ENCODE results near the gene CSNK1D. TPM values are rescaled to one million over a fixed set of nuclear protein-coding genes. Genes with fewer than 3 reads are reported as not detected.

The CSNK1D gene
- polyA plus RNA-seq, 3 donors from 2014 or later = 48.9 to 130 (median 55.9) TPM

- Mint-ChIP-seq H3K4me1 (peaks cover 20 to 28% of the 10 kb centered on the region in 2 donors), H3K27ac (peak overlapping the region; percentile 2 to 83 (median 56)), H3K36me3 (no peaks in the 10 kb centered on the region), H3K27me3 (ENCODE audit: low read depth in 3 of 3) (peaks cover 3 to 7% (median 7%) of the 10 kb centered on the region in 3 donors), H3K4me3 (peak overlapping the region; percentile 16 to 61 (median 55)), H3K9me3 (no peaks in the 10 kb centered on the region)
- no peak for DNase-seq
Observed at GRCh38 chr17:82281076-82281475, 7.6 kb upstream of the CSNK1D start.

DNA sequence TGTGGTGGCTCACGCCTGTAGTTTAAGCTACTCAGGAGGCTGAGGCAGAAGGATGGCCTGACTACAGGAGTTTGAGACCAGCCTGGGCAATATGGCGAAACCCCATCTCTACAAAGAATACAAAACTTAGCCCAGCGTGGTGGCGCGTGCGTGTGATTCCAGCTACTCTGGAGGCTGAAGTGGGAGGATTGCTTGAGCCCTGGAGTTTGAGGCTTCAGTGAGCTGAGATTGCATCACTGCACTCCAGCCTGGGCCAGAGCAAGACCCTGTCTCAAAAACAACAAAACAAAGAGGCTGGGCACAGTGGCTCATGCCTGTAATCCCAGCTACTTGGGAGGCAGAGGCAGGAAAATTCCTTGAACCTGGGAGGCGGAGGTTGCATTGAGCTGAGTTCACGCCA lies 7.0 kb upstream of the CSNK1D start:
- Mint-ChIP-seq H3K9me3 (no peaks in the 10 kb centered on the region), H3K4me1 (peaks cover 20 to 28% of the 10 kb centered on the region in 2 donors), H3K36me3 (no peaks in the 10 kb centered on the region), H3K27ac (peak overlapping the region in 3 of 6 donors; percentile 39 to 83 (median 75)), H3K4me3 (peak overlapping the region; percentile 16 to 61 (median 55)), H3K27me3 (ENCODE audit: low read depth in 3 of 3) (peaks cover 2 to 7% (median 7%) of the 10 kb centered on the region in 3 donors)
- no peak for DNase-seq

GRCh38 chr17:82278786-82279391 lies 5.4 kb upstream of the CSNK1D start:
- Mint-ChIP-seq H3K27ac (peak overlapping the region in 1 of 6 donors; percentile 3), H3K4me1 (peaks cover 20 to 29% of the 10 kb centered on the region in 2 donors), H3K4me3 (no peak overlapping the region), H3K27me3 (ENCODE audit: low read depth in 3 of 3) (peaks cover 2 to 9% (median 4%) of the 10 kb centered on the region in 3 donors), H3K9me3 (no peaks in the 10 kb centered on the region), H3K36me3 (no peaks in the 10 kb centered on the region)
- DNase-seq = no peak

DNA sequence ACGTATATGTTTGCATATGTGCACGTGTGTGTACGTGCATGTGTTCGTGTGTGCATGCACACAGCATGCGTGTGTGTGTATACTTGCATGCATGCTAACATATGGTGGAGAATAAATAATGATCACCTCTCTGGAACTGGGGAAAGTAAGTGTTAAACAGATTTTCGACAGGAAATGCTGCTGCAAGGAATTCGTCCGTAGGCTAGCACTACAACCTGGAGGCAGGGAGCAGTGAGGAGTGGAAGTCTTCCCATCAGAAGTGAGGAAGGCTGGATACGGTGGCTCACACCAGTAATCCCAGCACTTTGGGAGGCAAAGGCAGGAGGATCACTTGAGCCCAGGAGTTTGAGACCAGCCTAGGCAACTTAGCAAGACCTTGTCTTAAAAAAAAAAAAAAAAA lies 4.8 kb upstream of the CSNK1D start:
- Mint-ChIP-seq H3K4me1 (peaks cover 20 to 23% of the 10 kb centered on the region in 2 donors), H3K27ac (no peak overlapping the region), H3K36me3 (no peaks in the 10 kb centered on the region), H3K9me3 (no peaks in the 10 kb centered on the region), H3K27me3 (ENCODE audit: low read depth in 3 of 3) (peaks cover 2 to 8% (median 6%) of the 10 kb centered on the region in 3 donors), H3K4me3 (no peak overlapping the region)
- DNase-seq = no peak

GRCh38 chr17:82277851-82278250 lies 4.4 kb upstream of the CSNK1D start:
- Mint-ChIP-seq H3K4me1 (peaks cover 20 to 22% of the 10 kb centered on the region in 2 donors), H3K27ac (no peak overlapping the region), H3K36me3 (no peaks in the 10 kb centered on the region), H3K27me3 (ENCODE audit: low read depth in 3 of 3) (peaks cover 2 to 7% (median 6%) of the 10 kb centered on the region in 3 donors), H3K4me3 (no peak overlapping the region), H3K9me3 (no peaks in the 10 kb centered on the region)
- DNase-seq = no peak

GRCh38 chr17:82276938-82277337 lies 3.4 kb upstream of the CSNK1D start:
- no peak for DNase-seq
- H3K4me3 Mint-ChIP-seq = no peak overlapping the region
- peaks cover 24% of the 10 kb centered on the region in 2 donors for H3K4me1 Mint-ChIP-seq
- H3K36me3 Mint-ChIP-seq = peaks cover 5 to 7% (median 6%) of the 10 kb centered on the region in 3 donors
- H3K9me3 Mint-ChIP-seq = no peaks in the 10 kb centered on the region
- peaks cover 9 to 13% (median 9%) of the 10 kb centered on the region in 3 donors for H3K27me3 Mint-ChIP-seq (ENCODE audit: low read depth in 3 of 3)
- H3K27ac Mint-ChIP-seq = no peak overlapping the region

- Mint-ChIP-seq H3K4me1 (peaks cover 24 to 25% of the 10 kb centered on the region in 2 donors), H3K36me3 (peaks cover 5 to 19% (median 6%) of the 10 kb centered on the region in 3 donors), H3K4me3 (no peak overlapping the region), H3K27ac (peak overlapping the region in 1 of 6 donors; percentile 70), H3K9me3 (no peaks in the 10 kb centered on the region), H3K27me3 (ENCODE audit: low read depth in 3 of 3) (peaks cover 12 to 19% (median 14%) of the 10 kb centered on the region in 3 donors)
- DNase-seq = no peak
Observed at GRCh38 chr17:82275326-82275725, 1.8 kb upstream of the CSNK1D start.

DNA sequence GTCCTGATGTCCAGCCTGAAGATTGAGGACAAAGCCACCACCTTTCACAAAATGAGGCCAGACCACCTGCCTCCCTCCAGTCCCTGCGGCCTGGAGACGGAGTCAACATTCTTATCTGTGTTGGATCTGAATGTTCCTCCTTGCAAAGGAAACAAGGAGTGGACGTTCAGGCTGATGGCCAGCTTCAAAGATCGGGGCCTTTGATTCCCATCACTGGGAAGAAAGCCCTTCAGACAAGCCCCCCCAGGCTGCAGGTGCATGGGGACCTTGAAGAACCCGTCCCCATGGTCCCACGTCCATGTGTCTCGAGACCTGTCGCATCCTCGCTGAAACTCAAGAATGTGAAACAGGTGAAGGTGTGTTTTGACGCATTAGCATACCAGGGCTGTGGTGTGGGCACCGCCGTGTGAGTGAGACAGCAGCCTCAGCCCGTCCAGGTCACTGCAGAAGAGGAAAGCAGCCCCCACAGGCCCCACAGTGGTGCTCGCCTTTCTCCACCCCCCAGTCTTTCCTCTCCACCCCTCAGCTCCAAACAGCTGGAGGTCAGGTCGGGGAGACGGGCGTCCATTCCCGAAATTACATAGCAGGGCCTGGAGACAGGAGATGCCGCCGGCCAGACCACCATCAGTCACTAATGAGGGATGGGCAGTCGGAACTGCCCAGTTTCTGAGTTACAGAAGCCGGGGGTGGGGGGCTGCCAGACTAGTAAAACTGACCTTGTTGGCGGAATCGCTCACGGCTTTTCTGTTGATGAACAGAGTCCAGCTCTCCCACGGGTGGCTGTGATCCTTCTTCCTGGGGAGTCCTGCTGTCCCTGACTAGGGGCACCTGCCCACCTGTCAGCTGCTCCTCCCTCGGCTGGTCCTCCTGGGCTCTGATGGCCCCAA lies 877 bp upstream of the CSNK1D start:
- Mint-ChIP-seq H3K9me3 (no peaks in the 10 kb centered on the region), H3K4me1 (peaks cover 34% of the 10 kb centered on the region in 2 donors), H3K36me3 (peaks cover 5 to 24% (median 6%) of the 10 kb centered on the region in 3 donors), H3K4me3 (peak overlapping the region; percentile 60 to 96 (median 92)), H3K27me3 (ENCODE audit: low read depth in 3 of 3) (peaks cover 15 to 21% (median 16%) of the 10 kb centered on the region in 3 donors), H3K27ac (peak overlapping the region in 2 of 6 donors; percentile 69 to 70)
- DNase-seq = no peak

- Mint-ChIP-seq H3K4me1 (peaks cover 50 to 51% of the 10 kb centered on the region in 2 donors), H3K9me3 (no peaks in the 10 kb centered on the region), H3K36me3 (peaks cover 5 to 27% (median 6%) of the 10 kb centered on the region in 3 donors), H3K27ac (peak overlapping the region; percentile 91 to 100 (median 98)), H3K4me3 (peak overlapping the region; percentile 92 to 98 (median 95)), H3K27me3 (ENCODE audit: low read depth in 3 of 3) (peaks cover 17 to 26% (median 19%) of the 10 kb centered on the region in 3 donors)
- DNase-seq = peak; percentile 65 to 76 (median 70)
Observed at GRCh38 chr17:82272495-82273326, 789 bp downstream of the CSNK1D start.

GRCh38 chr17:82271401-82271800 lies 2.1 kb downstream of the CSNK1D start:
- Mint-ChIP-seq H3K4me1 (peaks cover 63 to 64% of the 10 kb centered on the region in 2 donors), H3K27me3 (ENCODE audit: low read depth in 3 of 3) (peaks cover 17 to 32% (median 23%) of the 10 kb centered on the region in 3 donors), H3K4me3 (peak overlapping the region; percentile 92 to 98 (median 94)), H3K9me3 (no peaks in the 10 kb centered on the region), H3K36me3 (peaks cover 5 to 27% (median 8%) of the 10 kb centered on the region in 3 donors), H3K27ac (peak overlapping the region; percentile 91 to 100 (median 96))
- DNase-seq = no peak

GRCh38 chr17:82270651-82271050 lies 2.8 kb downstream of the CSNK1D start:
- Mint-ChIP-seq H3K27me3 (ENCODE audit: low read depth in 3 of 3) (peaks cover 19 to 38% (median 23%) of the 10 kb centered on the region in 3 donors), H3K9me3 (no peaks in the 10 kb centered on the region), H3K4me1 (peaks cover 71% of the 10 kb centered on the region in 2 donors), H3K4me3 (peak overlapping the region; percentile 92 to 98 (median 94)), H3K27ac (peak overlapping the region; percentile 91 to 100 (median 96)), H3K36me3 (peaks cover 5 to 28% (median 13%) of the 10 kb centered on the region in 3 donors)
- no peak for DNase-seq

DNA sequence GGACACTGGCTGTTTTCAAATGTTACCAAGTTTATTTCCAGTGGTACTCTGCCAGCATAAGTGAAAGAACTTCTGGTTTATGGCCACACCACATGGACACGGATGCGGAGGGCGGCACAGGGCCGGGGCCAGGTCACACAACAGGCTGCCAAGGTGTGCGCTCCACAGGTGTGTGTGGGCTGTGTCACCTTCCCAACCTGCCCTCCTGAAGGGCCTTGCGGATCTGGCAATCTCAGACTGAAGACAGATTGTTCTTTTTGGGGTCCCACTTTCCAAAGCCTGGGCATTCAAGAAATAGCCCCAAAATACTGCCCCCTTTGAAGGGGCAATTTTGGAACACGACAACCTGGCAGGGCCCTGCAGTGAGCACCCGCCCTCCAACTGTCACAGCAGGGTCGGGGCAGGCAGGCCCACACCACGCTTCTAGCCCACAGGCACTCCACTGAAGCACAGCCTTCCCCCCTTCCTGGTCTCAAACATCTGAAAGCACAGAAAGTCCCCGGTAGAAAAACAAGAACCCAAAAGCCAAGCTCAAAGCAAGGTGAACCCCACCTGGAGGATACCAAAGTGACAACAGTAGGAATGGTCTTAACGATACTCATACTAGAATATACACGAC lies 3.5 kb downstream of the CSNK1D start:
- DNase-seq = no peak
- peaks cover 74 to 75% of the 10 kb centered on the region in 2 donors for H3K4me1 Mint-ChIP-seq
- H3K9me3 Mint-ChIP-seq = no peaks in the 10 kb centered on the region
- peak overlapping the region; percentile 91 to 100 (median 96) for H3K27ac Mint-ChIP-seq
- peaks cover 5 to 30% (median 13%) of the 10 kb centered on the region in 3 donors for H3K36me3 Mint-ChIP-seq
- H3K4me3 Mint-ChIP-seq = peak overlapping the region; percentile 92 to 98 (median 94)
- H3K27me3 Mint-ChIP-seq (ENCODE audit: low read depth in 3 of 3) = peaks cover 19 to 40% (median 23%) of the 10 kb centered on the region in 3 donors

Data from immature natural killer cell (primary cell).